ENCODE measurements around the gene SEC24B.

- no peak for TF ChIP-seq CTCF (IDR thresholded peaks at IDR 0.05)
- TF ChIP-seq POLR2A (IDR thresholded peaks at IDR 0.05) = no peak
Observed at GRCh38 chr4:109495514-109495913, 61.9 kb downstream of the SEC24B start.

All from adrenal gland (tissue), 5 donors.